Uterus (tissue), 2 donors: ENCODE data around the gene HDAC1.

ENCODE experiments used
- CTCF ChIP-seq, 4 experiments: fragments of 200-600 bp in 2 of 4; fragments of 450-650 bp in 2 of 4; sonication (generic) in 2 of 4; IDR thresholded peaks; one replicate each; pipeline ENCODE4 v1.5.1; 2016 to 2019; ENCODE audit warnings: antibody characterized with exemption in 4 of 4, mild to moderate bottlenecking in 2 of 4, moderate library complexity in 1 of 4
- POLR2A ChIP-seq, 2 donors: fragments of 450-650 bp; IDR thresholded peaks; one replicate each; pipeline ENCODE4 v1.6.1; 2016; ENCODE audit warnings: antibody characterized with exemption in 2 of 2, mild to moderate bottlenecking in 1 of 2, moderate library complexity in 1 of 2

GRCh38 chr1:32342704-32343103 is 50.8 kb downstream of the HDAC1 start:
- no peak for TF ChIP-seq CTCF (IDR thresholded peaks at IDR 0.05)
- TF ChIP-seq POLR2A (IDR thresholded peaks at IDR 0.05) = no peak
